DMS153 treated with DMSO at 0.1 percent for 48 hours (cell line): Measurements from ENCODE around the gene ABHD12.
A peak's percentile ranks its signal among the peaks of the same experiment; 100 is the strongest.
"Not testable (repeated sequence)": the region's sequence is repeated elsewhere in the genome, so short reads cannot be mapped to it uniquely, and the experiment has no call there.

Experiments used
- DNase-seq: peaks from one replicate; lab custom pipeline; 2025; ENCODE audit not compliant: unreplicated experiment; lab: John Stamatoyannopoulos, UW

The ABHD12 gene

GRCh38 chr20:25390538-25391528, at the start of gene ABHD12:
ABHD12 (minus strand) TSS chr20:25390835; CDS start chr20:25390703, 132 bp downstream.
- peak; percentile 89 for DNase-seq

GRCh38 chr20:25439328-25439727, 48.7 kb upstream of the ABHD12 start:
- DNase-seq, result no peak

- no peak for DNase-seq
These were observed 46.5 kb upstream of the ABHD12 start for GRCh38 chr20:25437153-25437581.

GRCh38 chr20:25424536-25424935, 33.9 kb upstream of the ABHD12 start:
- no peak for DNase-seq

GRCh38 chr20:25422032-25422431, 31.4 kb upstream of the ABHD12 start:
- DNase-seq, result no peak

DNA sequence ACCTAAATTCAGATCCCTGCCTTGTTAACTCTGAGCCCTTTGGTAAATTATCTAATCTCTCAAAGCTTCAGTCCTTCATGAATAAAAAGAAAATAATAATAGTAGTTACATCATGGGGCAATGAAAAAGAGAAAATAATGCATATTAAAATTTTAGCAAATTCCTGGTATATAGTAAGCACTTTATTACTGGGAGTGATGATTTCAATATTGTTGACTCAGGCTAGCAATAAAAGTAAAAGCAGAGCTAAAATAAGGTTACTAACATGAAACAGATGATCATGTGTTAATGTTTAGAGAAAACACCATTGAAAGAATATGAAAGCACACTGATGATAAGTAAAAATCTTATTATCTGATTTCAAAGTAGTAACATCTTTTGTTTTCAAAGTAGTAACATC, 30.5 kb upstream of the ABHD12 start:
- no peak for DNase-seq

GRCh38 chr20:25418776-25419175, 28.1 kb upstream of the ABHD12 start:
- DNase-seq, result no peak

GRCh38 chr20:25408890-25409289, 18.3 kb upstream of the ABHD12 start:
- DNase-seq, result no peak

DNA sequence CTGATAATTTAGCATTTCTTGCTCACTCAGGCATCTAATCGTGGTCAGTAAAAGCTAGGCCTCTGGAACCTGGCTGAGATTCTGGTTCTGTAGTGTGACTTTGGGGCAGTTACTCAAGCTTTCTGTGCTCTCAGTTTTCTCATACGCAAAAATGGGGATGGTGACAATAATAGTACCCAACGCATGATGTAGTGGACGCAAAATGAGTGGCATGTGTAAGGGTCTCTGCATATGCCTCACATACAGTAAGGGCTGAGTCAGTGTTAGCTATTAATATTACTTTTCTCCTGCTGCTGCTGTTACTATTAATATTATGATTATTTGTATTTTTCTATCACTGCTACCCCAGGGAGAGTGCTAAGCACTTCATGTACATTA, 17.5 kb upstream of the ABHD12 start:
- no peak for DNase-seq

DNA sequence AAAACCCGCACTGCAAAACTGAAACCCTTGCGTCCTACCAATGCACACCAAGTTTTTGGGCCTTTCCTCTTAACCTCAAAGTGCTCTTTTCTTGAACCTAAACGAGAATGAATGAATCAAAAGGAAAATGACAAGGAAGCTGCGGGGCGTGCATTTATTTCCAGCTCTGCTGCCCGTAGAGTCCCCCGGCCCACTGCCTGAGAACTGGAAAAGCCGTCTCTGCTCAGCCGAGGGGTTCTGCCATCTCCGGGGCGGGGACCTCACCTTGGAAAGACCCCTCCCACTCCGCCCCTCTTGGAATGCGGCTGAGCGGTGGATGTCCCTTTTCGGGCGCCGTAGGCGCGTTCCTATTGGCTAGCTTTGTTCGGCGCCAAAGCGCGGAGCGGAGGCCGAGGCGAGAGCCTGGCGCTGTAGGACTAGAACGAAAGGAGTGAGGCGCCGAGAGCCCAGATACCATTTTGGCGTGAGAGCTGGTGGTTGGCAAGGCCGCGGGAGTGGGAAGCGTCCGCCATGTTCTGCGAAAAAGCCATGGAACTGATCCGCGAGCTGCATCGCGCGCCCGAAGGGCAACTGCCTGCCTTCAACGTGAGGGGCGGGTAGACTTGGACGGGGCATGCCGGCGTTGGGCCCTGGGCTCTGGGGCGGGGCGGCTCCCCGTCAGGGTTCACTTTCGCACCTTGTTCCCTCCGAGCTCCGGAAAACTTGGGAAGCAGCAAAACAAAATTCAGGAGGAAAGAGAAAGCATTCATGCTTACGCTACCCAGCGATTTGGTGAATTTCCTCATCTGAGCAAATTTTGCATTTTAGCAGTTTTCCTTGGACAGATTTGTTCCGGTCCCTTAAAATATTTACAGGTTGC, 16.9 kb upstream of the ABHD12 start, which contains the start of gene GINS1:
Gene GINS1 (plus strand): TSS at position 363 of the 859 bp plus-strand sequence. CDS start 148 bp downstream, at position 511.
- DNase-seq, result peak; percentile 81

DNA sequence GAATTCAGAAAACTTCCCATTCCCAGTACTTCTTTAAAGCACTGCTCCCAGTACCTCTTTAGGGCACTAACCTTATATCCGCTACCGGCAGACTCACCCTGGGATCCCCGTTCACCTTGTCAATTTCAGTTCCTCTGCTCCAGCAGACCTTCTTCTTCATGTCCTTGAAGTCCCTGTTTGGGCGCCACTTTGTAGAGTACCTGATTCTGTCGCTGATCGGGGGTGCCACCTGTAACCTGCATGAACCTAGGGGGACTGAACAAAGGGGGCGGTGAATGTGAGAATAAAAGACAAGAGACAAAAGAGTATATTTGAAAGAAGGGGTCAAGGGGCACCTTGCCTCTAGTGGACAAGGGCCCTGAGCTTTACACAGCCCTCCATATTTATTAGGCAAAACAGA, 11.9 kb upstream of the ABHD12 start:
- DNase-seq, result no peak

GRCh38 chr20:25400291-25400732, 9.7 kb upstream of the ABHD12 start:
- DNase-seq, result not testable (repeated sequence)

DNA sequence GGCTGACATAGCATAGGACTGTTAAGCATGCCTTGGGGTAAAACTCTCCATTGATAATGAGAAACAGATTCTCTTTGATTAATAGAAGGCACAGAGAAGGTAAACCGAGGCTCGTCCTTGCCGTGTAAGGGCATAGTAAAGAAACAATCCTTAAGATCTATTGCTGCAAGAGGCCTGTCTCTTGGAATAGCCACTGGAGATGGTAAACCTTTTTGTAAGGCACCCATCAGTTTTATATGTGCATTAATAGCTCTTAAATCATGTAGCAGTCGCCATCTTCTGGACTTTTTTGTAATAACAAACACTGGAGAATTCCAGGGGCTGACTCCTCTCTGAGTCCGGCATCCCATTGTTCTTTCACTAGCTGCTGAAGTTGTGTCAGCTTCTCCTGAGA, 8.4 kb upstream of the ABHD12 start:
- peak; percentile 52 for DNase-seq

DNA sequence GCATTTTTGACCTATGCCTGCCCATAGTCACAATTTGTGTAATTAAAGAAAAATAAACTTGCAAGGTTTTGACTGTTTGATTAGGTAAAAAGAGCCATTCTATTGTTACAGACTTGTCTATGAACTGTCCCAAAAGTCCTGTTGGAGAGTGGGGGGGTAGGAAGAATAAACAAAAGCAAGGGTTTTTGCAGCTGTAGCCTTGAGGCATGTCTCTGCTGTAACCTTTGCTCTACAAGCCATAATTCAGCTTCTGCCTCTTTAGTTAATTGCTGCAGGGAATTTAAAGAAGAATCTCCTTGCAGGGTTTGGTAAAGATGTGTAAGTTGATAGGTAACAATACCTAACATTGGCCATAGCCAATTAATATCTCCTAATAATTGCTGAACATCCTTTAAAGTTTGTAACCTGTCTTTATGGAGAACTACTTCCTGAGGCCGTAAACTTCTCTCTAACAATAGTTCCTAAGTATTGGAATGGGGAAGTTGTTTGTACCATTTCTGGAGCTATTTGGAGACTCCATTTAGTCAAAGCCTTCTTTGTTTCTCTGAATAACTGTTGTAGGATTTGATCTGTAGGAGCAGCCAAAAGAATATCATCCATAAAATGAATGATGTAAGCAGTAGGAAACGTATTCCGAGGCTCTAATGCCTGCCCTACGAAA, 7.9 kb upstream of the ABHD12 start:
- DNase-seq, result no peak

GRCh38 chr20:25397821-25398220, 7.2 kb upstream of the ABHD12 start:
- peak; percentile 27 for DNase-seq

DNA sequence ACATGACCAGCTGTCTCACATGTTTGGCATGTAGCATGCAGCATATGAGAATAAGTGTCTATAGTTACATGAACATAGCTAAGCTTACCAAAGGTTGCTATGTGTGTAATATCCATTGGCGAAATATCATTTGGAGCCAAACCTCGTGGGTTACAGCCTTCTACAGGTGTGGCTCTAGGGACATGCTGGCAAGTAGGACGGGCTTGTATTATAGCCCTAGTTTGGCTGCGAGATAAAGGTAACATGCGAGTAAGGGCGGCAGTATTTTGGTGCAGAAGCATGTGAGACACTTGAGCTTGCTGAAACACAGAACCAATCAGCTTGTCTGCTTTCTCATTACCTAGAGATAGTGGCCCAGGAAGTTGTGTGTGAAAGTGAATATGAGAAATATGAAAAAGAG, 6.5 kb upstream of the ABHD12 start:
- DNase-seq, result no peak

GRCh38 chr20:25394996-25395395, 4.4 kb upstream of the ABHD12 start:
- DNase-seq, result no peak

GRCh38 chr20:25394276-25394675, 3.6 kb upstream of the ABHD12 start:
- DNase-seq, result no peak

GRCh38 chr20:25389858-25390537, 637 bp downstream of the ABHD12 start:
- DNase-seq, result no peak

DNA sequence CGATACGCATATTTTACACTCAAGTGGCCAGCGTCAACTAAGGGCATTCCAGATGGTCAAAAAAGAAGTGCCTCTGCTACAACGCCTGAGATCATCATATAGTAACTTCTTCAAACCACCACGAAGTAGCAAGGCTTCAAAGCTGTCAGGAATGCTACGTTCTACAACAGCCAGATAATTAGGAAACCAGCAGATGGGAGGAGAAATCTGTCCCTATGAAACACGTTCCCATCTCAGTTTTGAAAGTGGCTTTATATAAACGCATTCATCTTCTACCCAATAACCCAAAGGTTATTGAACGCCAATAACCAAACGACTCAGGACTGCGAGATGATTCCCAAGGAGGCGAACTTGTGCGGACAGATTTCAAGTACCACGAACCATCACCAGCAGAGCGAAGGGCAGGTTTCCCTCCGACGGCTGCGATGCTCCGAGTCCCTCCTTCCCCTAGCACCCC, 1.2 kb downstream of the ABHD12 start:
- DNase-seq, result no peak
